ENCODE measurements around the gene CBX4.

CBX4 gene

DNA sequence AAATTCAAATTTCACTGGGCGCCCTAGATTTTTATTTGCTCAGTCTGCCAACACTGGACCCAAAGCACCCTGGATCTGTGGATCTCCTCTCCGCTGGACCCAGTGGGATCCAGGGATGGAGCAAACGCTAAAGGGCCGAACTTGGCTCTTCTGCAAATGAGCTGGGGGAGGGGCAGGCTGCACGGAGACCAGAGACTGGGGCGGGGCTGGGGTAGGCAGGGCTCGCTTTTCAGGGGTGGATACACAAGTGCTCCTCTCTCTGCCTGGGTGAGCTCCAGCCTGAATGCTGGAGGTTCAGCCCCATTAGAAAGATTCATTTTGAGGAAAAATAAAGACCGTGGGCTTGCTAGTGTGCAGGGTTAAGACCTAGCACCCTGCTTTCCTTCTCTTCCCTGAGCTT is 8.9 kb downstream of the CBX4 start:
- Histone ChIP-seq H3K27ac (ENCODE audit: low read depth, low read length) (no peak overlapping the region), H3K9ac (ENCODE audit: low read depth in 1 of 2, low read length in 2 of 2) (no peak overlapping the region), H3K9me3 (ENCODE audit: control insufficient read depth in 1 of 2, low read length in 2 of 2) (no peaks in the 10 kb centered on the region), H3K27me3 (ENCODE audit: control insufficient read depth in 1 of 2, insufficient read depth in 2 of 2, low read length in 2 of 2) (peaks cover 0 to 3% of the 10 kb centered on the region in 2 donors), H3K36me3 (ENCODE audit: control insufficient read depth in 1 of 2, insufficient read depth in 2 of 2, low read length in 2 of 2) (peaks cover 0 to 10% of the 10 kb centered on the region in 2 donors), H3K4me3 (ENCODE audit: low read depth in 1 of 2, low read length in 2 of 2) (no peak overlapping the region), H3K4me1 (ENCODE audit: control insufficient read depth in 1 of 2, insufficient read depth in 2 of 2, low read length in 2 of 2) (peaks cover 35 to 44% of the 10 kb centered on the region in 2 donors)

DNA sequence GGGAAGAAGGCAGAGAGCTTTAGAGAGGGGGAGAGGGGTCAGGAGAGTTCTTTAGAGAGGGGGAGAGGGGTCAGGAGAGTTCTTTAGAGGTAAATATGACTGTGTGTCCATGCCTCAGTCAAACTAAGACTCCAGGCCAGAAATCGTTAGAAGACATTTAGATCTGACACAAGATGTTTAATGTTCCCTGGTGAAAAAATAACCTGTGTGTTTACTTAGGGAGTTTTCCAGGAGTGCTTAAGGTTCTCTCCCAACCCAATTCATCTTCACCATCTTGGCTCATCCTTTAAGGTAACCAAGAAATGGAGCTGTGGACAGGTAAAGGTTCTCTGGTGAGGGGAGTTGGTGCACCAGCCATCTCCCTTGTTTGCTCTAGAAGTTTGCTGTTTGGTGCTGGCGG is 9.8 kb downstream of the CBX4 start:
- no peak overlapping the region for H3K9ac ChIP-seq (ENCODE audit: low read depth in 1 of 2, low read length in 2 of 2)
- peaks cover 0 to 3% of the 10 kb centered on the region in 2 donors for H3K27me3 ChIP-seq (ENCODE audit: control insufficient read depth in 1 of 2, insufficient read depth in 2 of 2, low read length in 2 of 2)
- no peaks in the 10 kb centered on the region for H3K9me3 ChIP-seq (ENCODE audit: control insufficient read depth in 1 of 2, low read length in 2 of 2)
- peaks cover 0 to 4% of the 10 kb centered on the region in 2 donors for H3K36me3 ChIP-seq (ENCODE audit: control insufficient read depth in 1 of 2, insufficient read depth in 2 of 2, low read length in 2 of 2)
- no peak overlapping the region for H3K4me3 ChIP-seq (ENCODE audit: low read depth in 1 of 2, low read length in 2 of 2)
- H3K27ac ChIP-seq (ENCODE audit: low read depth, low read length) = no peak overlapping the region
- H3K4me1 ChIP-seq (ENCODE audit: control insufficient read depth in 1 of 2, insufficient read depth in 2 of 2, low read length in 2 of 2) = peaks cover 37 to 52% of the 10 kb centered on the region in 2 donors

DNA sequence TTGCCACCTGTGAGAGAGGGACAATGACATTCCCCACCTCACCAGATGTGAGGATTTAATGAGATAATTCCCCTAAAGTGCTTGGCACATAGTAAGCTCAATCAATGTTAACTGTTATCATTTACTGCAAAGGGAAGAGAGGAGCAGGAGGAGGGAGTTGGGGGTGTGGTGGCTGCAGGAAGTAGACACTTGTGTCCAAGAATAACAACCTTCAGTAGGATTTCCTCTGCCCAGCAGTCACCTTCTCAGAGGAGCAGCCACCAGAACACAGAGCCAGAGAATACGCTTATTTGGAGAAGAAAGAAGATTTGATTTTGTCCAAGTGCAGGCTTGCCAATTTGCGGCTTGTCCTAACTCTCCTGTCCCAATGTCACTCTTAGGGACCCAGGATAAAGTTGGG is 10.2 kb downstream of the CBX4 start:
- peaks cover 0 to 3% of the 10 kb centered on the region in 2 donors for H3K36me3 ChIP-seq (ENCODE audit: control insufficient read depth in 1 of 2, insufficient read depth in 2 of 2, low read length in 2 of 2)
- H3K9ac ChIP-seq (ENCODE audit: low read depth in 1 of 2, low read length in 2 of 2) = no peak overlapping the region
- H3K9me3 ChIP-seq (ENCODE audit: control insufficient read depth in 1 of 2, low read length in 2 of 2) = no peaks in the 10 kb centered on the region
- peaks cover 0 to 3% of the 10 kb centered on the region in 2 donors for H3K27me3 ChIP-seq (ENCODE audit: control insufficient read depth in 1 of 2, insufficient read depth in 2 of 2, low read length in 2 of 2)
- H3K4me1 ChIP-seq (ENCODE audit: control insufficient read depth in 1 of 2, insufficient read depth in 2 of 2, low read length in 2 of 2) = peaks cover 37 to 52% of the 10 kb centered on the region in 2 donors
- H3K27ac ChIP-seq (ENCODE audit: low read depth, low read length) = no peak overlapping the region
- no peak overlapping the region for H3K4me3 ChIP-seq (ENCODE audit: low read depth in 1 of 2, low read length in 2 of 2)

DNA sequence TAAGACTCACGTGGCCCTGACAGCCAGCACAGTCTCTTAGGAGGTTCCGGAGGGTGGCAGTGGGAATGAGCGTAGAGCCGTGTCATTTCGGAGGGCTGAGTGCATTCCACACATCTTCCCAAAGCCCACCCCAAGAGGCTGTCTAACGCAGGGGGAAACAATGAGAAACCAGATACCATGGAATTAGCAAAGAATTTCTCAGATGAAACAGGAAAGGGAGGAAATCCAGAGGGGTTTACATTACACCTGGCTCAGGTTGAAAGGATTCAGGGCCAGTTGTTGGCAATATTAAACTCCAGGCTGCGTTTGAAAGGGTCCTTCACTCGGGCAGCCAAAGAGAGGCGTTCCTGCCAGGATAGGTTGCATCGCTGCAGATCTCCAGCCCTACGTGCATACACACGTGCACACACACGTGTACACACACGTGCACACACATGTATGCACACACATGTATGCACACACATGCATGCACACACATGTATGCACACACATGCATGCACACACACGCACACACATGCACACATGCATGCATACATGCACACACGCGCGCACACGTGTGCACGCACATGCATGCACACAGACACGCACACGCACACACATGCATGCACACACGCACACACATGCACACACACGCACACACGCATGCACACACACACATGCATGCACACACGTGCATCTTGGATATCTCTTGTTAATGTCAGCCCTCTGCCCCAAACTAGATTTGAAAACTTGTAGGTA is 12.2 kb downstream of the CBX4 start:
- H3K9me3 ChIP-seq (ENCODE audit: control insufficient read depth in 1 of 2, low read length in 2 of 2) = no peaks in the 10 kb centered on the region
- H3K9ac ChIP-seq (ENCODE audit: low read depth in 1 of 2, low read length in 2 of 2) = no peak overlapping the region
- H3K27ac ChIP-seq (ENCODE audit: low read depth, low read length) = no peak overlapping the region
- peaks cover 0 to 3% of the 10 kb centered on the region in 2 donors for H3K27me3 ChIP-seq (ENCODE audit: control insufficient read depth in 1 of 2, insufficient read depth in 2 of 2, low read length in 2 of 2)
- H3K36me3 ChIP-seq (ENCODE audit: control insufficient read depth in 1 of 2, insufficient read depth in 2 of 2, low read length in 2 of 2) = no peaks in the 10 kb centered on the region
- peaks cover 32 to 44% of the 10 kb centered on the region in 2 donors for H3K4me1 ChIP-seq (ENCODE audit: control insufficient read depth in 1 of 2, insufficient read depth in 2 of 2, low read length in 2 of 2)
- H3K4me3 ChIP-seq (ENCODE audit: low read depth in 1 of 2, low read length in 2 of 2) = no peak overlapping the region

DNA sequence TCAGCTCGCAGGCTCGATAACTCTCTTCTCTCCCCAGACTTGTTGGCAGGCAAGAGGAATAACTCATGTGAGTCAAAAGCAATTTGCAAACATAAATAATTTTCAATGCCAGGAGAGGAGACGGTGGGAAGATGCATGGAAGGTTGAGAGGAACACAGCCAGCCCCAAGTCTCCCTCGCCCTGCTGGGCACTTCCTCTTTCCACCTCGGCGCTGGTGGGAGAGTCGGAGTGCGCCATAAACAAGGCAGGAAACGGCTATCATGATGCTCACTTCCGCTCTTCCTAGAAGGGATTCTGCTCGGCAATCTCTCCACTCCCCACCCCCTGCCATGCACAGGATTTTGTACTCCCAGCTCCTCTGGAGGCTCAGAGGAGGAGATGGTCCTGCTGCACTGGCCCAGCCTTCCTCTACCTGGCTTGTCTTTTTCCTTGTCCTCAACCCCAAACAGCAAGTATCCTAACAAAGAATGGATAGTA is 13.0 kb downstream of the CBX4 start:
- Histone ChIP-seq H3K27me3 (ENCODE audit: control insufficient read depth in 1 of 2, insufficient read depth in 2 of 2, low read length in 2 of 2) (peaks cover 0 to 3% of the 10 kb centered on the region in 2 donors), H3K4me3 (ENCODE audit: low read depth in 1 of 2, low read length in 2 of 2) (no peak overlapping the region), H3K36me3 (ENCODE audit: control insufficient read depth in 1 of 2, insufficient read depth in 2 of 2, low read length in 2 of 2) (no peaks in the 10 kb centered on the region), H3K27ac (ENCODE audit: low read depth, low read length) (no peak overlapping the region), H3K4me1 (ENCODE audit: control insufficient read depth in 1 of 2, insufficient read depth in 2 of 2, low read length in 2 of 2) (peaks cover 27 to 37% of the 10 kb centered on the region in 2 donors), H3K9ac (ENCODE audit: low read depth in 1 of 2, low read length in 2 of 2) (no peak overlapping the region), H3K9me3 (ENCODE audit: control insufficient read depth in 1 of 2, low read length in 2 of 2) (no peaks in the 10 kb centered on the region)

DNA sequence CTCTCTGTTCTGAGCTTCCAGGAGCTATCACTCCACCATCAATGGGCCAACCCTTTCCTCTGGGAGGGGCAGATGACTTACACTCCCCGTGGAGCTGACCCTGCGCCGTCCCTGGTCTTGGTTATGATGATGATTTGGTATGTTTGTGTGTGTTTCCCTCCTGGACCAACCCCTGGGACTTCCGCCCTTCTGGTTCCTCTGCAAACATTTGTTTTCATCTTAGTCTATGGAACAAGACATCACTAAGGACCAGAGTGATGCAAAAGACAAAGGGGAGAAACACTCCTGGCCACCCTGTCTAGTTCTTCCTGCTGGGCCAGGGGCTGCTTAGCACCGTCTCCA is 13.7 kb downstream of the CBX4 start:
- Histone ChIP-seq H3K36me3 (ENCODE audit: control insufficient read depth in 1 of 2, insufficient read depth in 2 of 2, low read length in 2 of 2) (no peaks in the 10 kb centered on the region), H3K4me3 (ENCODE audit: low read depth in 1 of 2, low read length in 2 of 2) (no peak overlapping the region), H3K9ac (ENCODE audit: low read depth in 1 of 2, low read length in 2 of 2) (no peak overlapping the region), H3K27ac (ENCODE audit: low read depth, low read length) (no peak overlapping the region), H3K9me3 (ENCODE audit: control insufficient read depth in 1 of 2, low read length in 2 of 2) (no peaks in the 10 kb centered on the region), H3K4me1 (ENCODE audit: control insufficient read depth in 1 of 2, insufficient read depth in 2 of 2, low read length in 2 of 2) (peaks cover 21 to 35% of the 10 kb centered on the region in 2 donors), H3K27me3 (ENCODE audit: control insufficient read depth in 1 of 2, insufficient read depth in 2 of 2, low read length in 2 of 2) (peaks cover 0 to 3% of the 10 kb centered on the region in 2 donors)

DNA sequence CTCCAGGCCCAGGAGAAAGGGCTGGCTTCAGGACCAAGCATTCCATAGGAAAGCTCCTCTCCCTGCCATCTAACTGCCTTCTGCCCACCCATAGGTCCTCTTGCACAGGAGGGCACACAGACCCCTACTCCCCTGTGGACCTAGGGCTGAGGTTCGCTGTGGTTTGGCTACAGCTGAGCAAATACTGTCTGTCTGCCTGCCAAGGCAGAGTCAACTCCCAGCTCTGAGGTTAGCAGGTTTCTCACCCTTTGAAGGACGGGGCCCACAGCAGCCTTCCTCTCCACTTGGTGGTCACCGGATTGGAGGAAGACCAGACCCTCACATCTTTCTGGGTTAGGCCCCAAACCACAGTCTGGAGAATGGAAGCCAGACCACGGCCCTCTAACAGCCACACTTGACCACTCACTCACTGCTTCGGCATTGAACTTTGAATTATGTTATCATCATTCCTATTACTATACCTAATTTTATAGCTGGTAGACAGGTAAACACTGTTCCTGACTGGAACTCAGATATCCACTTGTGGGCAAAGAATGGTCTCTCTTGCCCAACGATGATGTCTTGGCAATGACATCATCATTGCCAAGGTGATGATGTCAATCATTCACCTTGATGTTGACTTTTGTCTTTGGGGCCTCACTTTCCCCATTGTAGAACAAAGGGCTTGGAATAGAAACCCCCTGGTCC is 14.2 kb downstream of the CBX4 start:
- Histone ChIP-seq H3K27ac (ENCODE audit: low read depth, low read length) (no peak overlapping the region), H3K4me1 (ENCODE audit: control insufficient read depth in 1 of 2, insufficient read depth in 2 of 2, low read length in 2 of 2) (peaks cover 19 to 35% of the 10 kb centered on the region in 2 donors), H3K9me3 (ENCODE audit: control insufficient read depth in 1 of 2, low read length in 2 of 2) (no peaks in the 10 kb centered on the region), H3K36me3 (ENCODE audit: control insufficient read depth in 1 of 2, insufficient read depth in 2 of 2, low read length in 2 of 2) (no peaks in the 10 kb centered on the region), H3K27me3 (ENCODE audit: control insufficient read depth in 1 of 2, insufficient read depth in 2 of 2, low read length in 2 of 2) (peaks cover 0 to 3% of the 10 kb centered on the region in 2 donors), H3K4me3 (ENCODE audit: low read depth in 1 of 2, low read length in 2 of 2) (no peak overlapping the region), H3K9ac (ENCODE audit: low read depth in 1 of 2, low read length in 2 of 2) (no peak overlapping the region)

DNA sequence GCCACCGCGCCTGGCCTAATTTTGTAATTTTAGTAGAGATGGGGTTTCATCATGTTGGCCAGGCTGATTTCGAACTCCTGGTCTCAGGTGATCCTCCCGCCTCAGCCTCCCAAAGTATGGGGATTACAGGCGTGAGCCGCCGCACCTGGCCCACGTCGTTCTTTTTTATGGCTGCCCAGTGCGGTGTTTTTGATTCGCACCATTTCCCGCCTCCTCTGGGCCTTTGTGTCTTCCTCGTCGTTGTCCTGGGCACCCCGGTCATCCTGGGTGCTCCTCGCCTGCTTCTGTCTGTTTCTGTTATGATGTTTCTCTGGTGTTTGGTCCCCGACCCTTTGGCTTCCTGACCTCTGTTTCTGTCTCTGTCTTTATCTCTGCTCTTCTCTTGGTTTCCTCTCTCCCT is 15.0 kb downstream of the CBX4 start:
- Histone ChIP-seq H3K36me3 (ENCODE audit: control insufficient read depth in 1 of 2, insufficient read depth in 2 of 2, low read length in 2 of 2) (no peaks in the 10 kb centered on the region), H3K27ac (ENCODE audit: low read depth, low read length) (no peak overlapping the region), H3K9me3 (ENCODE audit: control insufficient read depth in 1 of 2, low read length in 2 of 2) (no peaks in the 10 kb centered on the region), H3K4me3 (ENCODE audit: low read depth in 1 of 2, low read length in 2 of 2) (no peak overlapping the region), H3K9ac (ENCODE audit: low read depth in 1 of 2, low read length in 2 of 2) (no peak overlapping the region), H3K27me3 (ENCODE audit: control insufficient read depth in 1 of 2, insufficient read depth in 2 of 2, low read length in 2 of 2) (peaks cover 0 to 3% of the 10 kb centered on the region in 2 donors), H3K4me1 (ENCODE audit: control insufficient read depth in 1 of 2, insufficient read depth in 2 of 2, low read length in 2 of 2) (peaks cover 19 to 30% of the 10 kb centered on the region in 2 donors)

DNA sequence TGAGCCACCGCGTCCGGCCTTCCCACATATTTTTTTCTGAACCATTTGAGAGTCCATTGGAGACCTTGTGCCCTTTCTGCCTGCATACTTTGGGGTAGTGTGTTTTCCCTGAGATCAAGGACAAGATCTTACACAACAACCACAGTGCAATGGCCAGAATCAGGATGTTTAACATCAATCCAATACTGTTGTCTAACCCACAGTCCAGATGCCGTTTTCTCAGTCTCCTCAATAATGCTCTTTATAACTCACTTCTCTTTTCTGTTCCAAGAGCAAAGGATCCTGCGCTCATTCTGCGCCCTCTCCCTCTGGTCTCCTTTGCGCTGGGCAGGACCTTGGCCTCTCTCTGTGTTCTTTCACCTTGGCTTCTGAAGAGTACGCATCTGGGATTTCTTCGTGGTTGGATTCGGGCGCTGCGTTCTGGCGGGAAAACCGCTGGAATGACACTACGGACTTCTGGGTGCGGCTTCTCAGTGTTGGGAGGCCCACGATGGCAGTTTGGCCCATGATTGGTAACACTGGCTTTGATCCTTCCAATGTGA is 16.6 kb downstream of the CBX4 start:
- Histone ChIP-seq H3K27ac (ENCODE audit: low read depth, low read length) (no peak overlapping the region), H3K36me3 (ENCODE audit: control insufficient read depth in 1 of 2, insufficient read depth in 2 of 2, low read length in 2 of 2) (no peaks in the 10 kb centered on the region), H3K27me3 (ENCODE audit: control insufficient read depth in 1 of 2, insufficient read depth in 2 of 2, low read length in 2 of 2) (peaks cover 3 to 8% of the 10 kb centered on the region in 2 donors), H3K9ac (ENCODE audit: low read depth in 1 of 2, low read length in 2 of 2) (no peak overlapping the region), H3K4me3 (ENCODE audit: low read depth in 1 of 2, low read length in 2 of 2) (no peak overlapping the region), H3K4me1 (ENCODE audit: control insufficient read depth in 1 of 2, insufficient read depth in 2 of 2, low read length in 2 of 2) (peaks cover 17 to 23% of the 10 kb centered on the region in 2 donors), H3K9me3 (ENCODE audit: control insufficient read depth in 1 of 2, low read length in 2 of 2) (no peaks in the 10 kb centered on the region)

Data from duodenal mucosa (tissue), 2 donors.